Tibial nerve (tissue), 4 donors: ENCODE data around the gene HSD17B1.

Source experiments
- EP300 ChIP-seq, 2 donors: sonication (generic); formaldehyde crosslinking; IDR thresholded peaks; one replicate each; pipeline ENCODE4 v1.6.1; 2017; ENCODE audit warnings: antibody characterized with exemption in 2 of 2, mild to moderate bottlenecking in 1 of 2
- POLR2A ChIP-seq, 2 donors: fragments of 450-650 bp; IDR thresholded peaks; one replicate each; pipeline ENCODE4 v1.6.1; 2017; ENCODE audit warnings: antibody characterized with exemption in 2 of 2, mild to moderate bottlenecking in 2 of 2, moderate library complexity in 2 of 2
- TF ChIP-seq, protein P1 (sequence below), 5 experiments: fragments of 200-600 bp in 3 of 5; fragments of 450-650 bp in 2 of 5; sonication (generic) in 3 of 5; IDR thresholded peaks; one replicate each; pipeline ENCODE4 v1.5.1; 2016 to 2019; ENCODE audit warnings: antibody characterized with exemption in 5 of 5, mild to moderate bottlenecking in 3 of 5, moderate library complexity in 2 of 5

DNA sequence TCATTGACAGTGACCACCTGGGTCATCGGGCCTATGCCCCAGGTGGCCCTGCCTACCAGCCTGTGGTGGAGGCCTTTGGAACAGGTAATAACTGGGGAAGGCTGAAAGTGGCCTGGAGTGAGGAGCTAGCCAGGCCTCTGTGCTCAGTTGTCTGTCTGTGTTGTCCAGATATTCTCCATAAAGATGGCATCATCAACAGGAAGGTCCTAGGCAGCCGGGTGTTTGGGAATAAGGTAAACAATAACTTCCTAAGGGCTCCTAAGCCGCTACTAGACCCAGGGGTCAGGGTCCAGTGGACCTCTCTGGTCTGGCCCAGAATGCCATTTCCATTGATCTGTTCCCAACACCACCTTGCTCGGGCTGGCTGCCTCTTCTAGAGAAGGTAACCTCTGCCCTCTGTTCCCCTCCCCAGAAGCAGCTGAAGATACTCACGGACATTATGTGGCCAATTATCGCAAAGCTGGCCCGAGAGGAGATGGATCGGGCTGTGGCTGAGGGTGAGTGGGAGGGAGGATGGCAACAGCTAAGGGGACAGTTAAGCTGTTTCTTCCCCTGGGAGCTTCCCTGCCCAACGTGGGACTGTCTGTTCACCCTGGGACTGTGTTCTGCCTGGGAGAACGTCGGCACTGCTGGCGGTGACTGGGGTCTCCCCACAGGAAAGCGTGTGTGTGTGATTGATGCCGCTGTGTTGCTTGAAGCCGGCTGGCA, 12.2 kb downstream of the HSD17B1 start:
- TF ChIP-seq, protein P1, sequence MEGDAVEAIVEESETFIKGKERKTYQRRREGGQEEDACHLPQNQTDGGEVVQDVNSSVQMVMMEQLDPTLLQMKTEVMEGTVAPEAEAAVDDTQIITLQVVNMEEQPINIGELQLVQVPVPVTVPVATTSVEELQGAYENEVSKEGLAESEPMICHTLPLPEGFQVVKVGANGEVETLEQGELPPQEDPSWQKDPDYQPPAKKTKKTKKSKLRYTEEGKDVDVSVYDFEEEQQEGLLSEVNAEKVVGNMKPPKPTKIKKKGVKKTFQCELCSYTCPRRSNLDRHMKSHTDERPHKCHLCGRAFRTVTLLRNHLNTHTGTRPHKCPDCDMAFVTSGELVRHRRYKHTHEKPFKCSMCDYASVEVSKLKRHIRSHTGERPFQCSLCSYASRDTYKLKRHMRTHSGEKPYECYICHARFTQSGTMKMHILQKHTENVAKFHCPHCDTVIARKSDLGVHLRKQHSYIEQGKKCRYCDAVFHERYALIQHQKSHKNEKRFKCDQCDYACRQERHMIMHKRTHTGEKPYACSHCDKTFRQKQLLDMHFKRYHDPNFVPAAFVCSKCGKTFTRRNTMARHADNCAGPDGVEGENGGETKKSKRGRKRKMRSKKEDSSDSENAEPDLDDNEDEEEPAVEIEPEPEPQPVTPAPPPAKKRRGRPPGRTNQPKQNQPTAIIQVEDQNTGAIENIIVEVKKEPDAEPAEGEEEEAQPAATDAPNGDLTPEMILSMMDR (IDR thresholded peaks at IDR 0.05): no peak
- TF ChIP-seq POLR2A (IDR thresholded peaks at IDR 0.05) (no peak), EP300 (IDR thresholded peaks at IDR 0.05) (no peak)
